Lung microvascular endothelial cell (primary cell): ENCODE data around the gene CEP250. TPM values are rescaled to one million over a fixed set of nuclear protein-coding genes. Genes with fewer than 3 reads are reported as not detected.
A peak's percentile ranks its signal among the peaks of the same experiment; 100 is the strongest.

Experiments used
- DNase-seq, 2 donors: peaks; one replicate each; pipeline versions ENCODE4 v3.0.0 to v3.0.0-alpha.2; 2010; ENCODE audit warnings: low read depth in 2 of 2
- total RNA-seq: library from RNA; depleted of rRNA; stranded (reverse); fragments of >200 nt; gene quantifications from 2 replicates; pipeline ENCODE4 v1.2.1, GENCODE V29; 2014

The CEP250 gene
- total RNA-seq, 1 donor from 2014 or later, result 6.2 TPM

- DNase-seq, result no peak
Observed at GRCh38 chr20:35560105-35560511, 104.7 kb downstream of the CEP250 start.

DNA sequence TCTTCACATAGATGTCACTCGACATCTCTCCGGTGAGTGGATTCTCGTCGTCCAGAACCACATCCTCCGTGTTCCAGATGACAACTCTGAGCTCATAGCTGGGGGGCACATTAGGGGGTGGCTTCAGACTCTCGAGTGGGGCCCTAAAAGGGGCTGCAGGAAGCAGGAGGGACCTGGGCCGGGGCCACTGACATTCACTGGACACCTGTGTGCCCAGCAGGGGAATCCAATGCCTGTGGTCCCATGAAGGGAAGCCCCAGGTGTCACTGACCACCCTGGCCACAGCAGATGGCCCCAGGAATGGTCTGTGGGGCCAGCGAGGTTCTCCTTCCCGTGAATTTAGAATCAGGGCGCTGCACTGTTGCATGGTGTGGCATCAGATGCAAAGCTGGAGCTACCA, 105.1 kb downstream of the CEP250 start:
- DNase-seq, result no peak

- peak; percentile 11 to 36 for DNase-seq
Observed at GRCh38 chr20:35561268-35561667, 105.9 kb downstream of the CEP250 start.

- no peak for DNase-seq
Observed at GRCh38 chr20:35561671-35562070, 106.3 kb downstream of the CEP250 start.

DNA sequence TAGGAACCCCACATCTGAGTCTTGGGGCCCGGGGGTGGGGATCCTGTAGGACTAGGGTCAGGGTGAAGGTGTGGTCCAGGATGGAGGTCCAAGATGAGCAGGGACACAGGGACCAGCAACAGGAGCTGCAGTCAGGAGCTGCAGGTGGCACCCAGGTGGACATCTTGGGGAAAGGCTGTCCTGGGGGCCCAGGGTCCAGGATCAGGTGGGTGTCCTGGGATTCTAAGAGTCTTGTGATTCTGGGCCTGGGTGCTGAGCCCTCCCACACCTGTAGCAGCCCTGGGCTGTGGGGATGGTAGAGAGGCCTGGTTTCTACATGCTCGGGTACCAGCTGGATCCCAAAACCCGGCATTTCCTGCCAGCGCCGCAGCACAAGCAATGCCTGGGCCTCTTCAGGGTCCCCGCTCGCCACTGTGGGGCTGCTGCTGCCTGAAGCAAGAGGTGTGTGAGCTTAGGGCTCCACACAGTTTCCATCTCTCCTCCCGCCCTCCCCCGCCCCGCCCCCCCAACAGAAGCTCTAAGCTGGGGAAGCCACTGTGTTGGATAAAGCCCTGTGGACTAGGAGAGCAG, 107.2 kb downstream of the CEP250 start:
- no peak for DNase-seq

DNA sequence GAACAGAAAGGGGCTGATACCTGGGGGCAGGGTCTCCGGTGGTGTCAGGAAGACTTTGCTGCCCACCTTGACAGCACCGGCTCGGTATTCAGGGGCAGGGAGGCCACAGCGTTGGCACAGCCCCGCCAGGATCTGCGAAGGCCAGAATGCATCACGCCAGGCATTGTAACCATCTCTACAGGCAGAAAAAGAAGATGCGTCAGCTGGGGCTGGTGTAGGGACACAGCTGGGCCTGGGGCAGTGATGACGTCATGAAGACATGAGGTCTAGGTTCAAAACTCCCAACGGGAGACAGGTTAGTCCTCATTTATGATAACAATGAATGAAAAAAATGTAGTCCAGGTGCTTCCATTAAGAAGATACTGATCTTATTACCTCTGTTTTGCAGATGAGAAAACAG, 108.4 kb downstream of the CEP250 start:
- DNase-seq, result no peak

DNA sequence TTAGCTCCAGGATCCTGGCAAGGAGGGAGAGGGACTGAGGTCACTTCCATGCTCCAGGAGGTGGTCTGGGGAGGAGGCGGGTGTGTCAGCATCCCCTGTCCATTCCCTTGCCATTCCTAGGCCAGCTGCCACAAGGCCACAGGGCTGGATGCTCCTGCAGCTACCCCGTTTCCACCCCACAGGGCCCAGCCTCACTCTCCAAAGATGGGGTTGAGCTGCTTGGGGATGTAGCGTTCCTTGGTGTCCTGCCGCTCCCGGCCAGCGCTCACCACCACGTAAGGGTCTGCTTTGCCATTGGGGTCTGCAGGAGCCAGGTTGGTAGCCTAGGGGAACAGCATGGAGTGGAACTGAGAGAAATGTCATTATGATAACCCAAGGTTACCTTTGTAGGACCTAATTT, 109.5 kb downstream of the CEP250 start:
- no peak for DNase-seq

- DNase-seq, result peak; percentile 9 to 28
Observed at GRCh38 chr20:35568645-35569044, 113.2 kb downstream of the CEP250 start.

Other genes with a start within 250 kb of the CEP250 start
- gene MMP24, start 228.9 kb upstream of the CEP250 start, total RNA-seq, result under 0.01 and 0.20 TPM in 2 replicates
- gene MMP24OS, start 177.5 kb upstream of the CEP250 start, total RNA-seq, result 3.1 and 5.8 TPM in 2 replicates
- 138 and 161 TPM in 2 replicates for gene EIF6, start 170.8 kb upstream of the CEP250 start, total RNA-seq
- not detected in 2 replicates for gene FAM83C, start 163.2 kb upstream of the CEP250 start, total RNA-seq
- 15.7 and 19.2 TPM in 2 replicates for gene UQCC1, start 43.6 kb upstream of the CEP250 start, total RNA-seq
- not detected in 2 replicates for gene GDF5, start 17.4 kb upstream of the CEP250 start, total RNA-seq
- not detected in 2 replicates for gene C20orf173, start 74.1 kb downstream of the CEP250 start, total RNA-seq
- gene ERGIC3, start 86.5 kb downstream of the CEP250 start, total RNA-seq, result 280 and 434 TPM in 2 replicates
- gene SPAG4, start 160.2 kb downstream of the CEP250 start, total RNA-seq, result 12.6 and 19.0 TPM in 2 replicates
- 118 and 130 TPM in 2 replicates for gene CPNE1, start 209.3 kb downstream of the CEP250 start, total RNA-seq
- 30.9 and 38.7 TPM in 2 replicates for gene RBM12, start 209.3 kb downstream of the CEP250 start, total RNA-seq
- 8.9 and 10.5 TPM in 2 replicates for gene NFS1, start 243.8 kb downstream of the CEP250 start, total RNA-seq
- 284 TPM in 2 replicates for gene ROMO1, start 243.8 kb downstream of the CEP250 start, total RNA-seq